Pancreas (tissue), 10 donors: ENCODE measurements around the gene MAP1LC3A. TPM values are rescaled to one million over a fixed set of nuclear protein-coding genes. Genes with fewer than 3 reads are reported as not detected.

Experiments used
- ATAC-seq, 4 donors: fragments of 200-7000 bp; cut with Tn5 transposase; one replicate each; pipeline versions ENCODE4 v1.8.0 to v1.9.1; 2020; ENCODE audit warnings: mild to moderate bottlenecking in 4 of 4, moderate library complexity in 4 of 4
- DNase-seq, 6 donors: peaks; one replicate each; pipeline ENCODE4 v3.0.0-alpha.2; 2020
- FAIRE-seq: peaks from 2 replicates; lab custom pipeline; 2012; peaks lifted over from hg19 to GRCh38; lab: Jason Lieb, UNC
- H3K27ac ChIP-seq, 4 donors: fragments of 200-600 bp; sonication (generic); 1 replicate in 3 of 4; 2 replicates in 1 of 4; pipeline versions ENCODE4 v1.5.0 to v1.8.0; 2020
- H3K27me3 ChIP-seq, 4 donors: fragments of 200-600 bp; one replicate each; pipeline ENCODE4 v1.8.0; 2021
- H3K36me3 ChIP-seq, 3 donors: fragments of 200-600 bp; sonication (generic) in 1 of 3; one replicate each; pipeline versions ENCODE4 v1.5.0 to v1.8.0; 2020 to 2021
- H3K4me1 ChIP-seq, 3 donors: fragments of 200-600 bp; one replicate each; pipeline ENCODE4 v1.8.0; 2021
- H3K4me3 ChIP-seq, 4 donors: fragments of 200-600 bp; sonication (generic) in 2 of 4; one replicate each; pipeline versions ENCODE4 v1.5.0 to v1.8.0; 2020 to 2021
- H3K9me3 ChIP-seq, 4 donors: fragments of 200-600 bp; one replicate each; pipeline ENCODE4 v1.8.0; 2021
- CTCF ChIP-seq, 4 donors: fragments of 200-600 bp; sonication (generic) in 3 of 4; IDR thresholded peaks; one replicate each; pipeline versions ENCODE4 v1.5.0 to v1.8.0; 2021; ENCODE audit warnings: antibody characterized with exemption in 4 of 4
- WGBS, 2 donors: extraction: QIAGEN DNeasy Blood & Tissue Kit; methylation state at CpG; one replicate each; pipeline ENCODE4 v1.1.7; 2013; 5-methylcytosine and 5-hydroxymethylcytosine counted together
- intact Hi-C, 3 donors: fragments of 100-400 bp; cut with DNase I; formaldehyde crosslinking; loops; one replicate each; pipeline versions ENCODE4 v1.11.1 to v1.14.2; 2022
- polyA plus RNA-seq, 2 donors: library from polyadenylated mRNA; stranded (reverse); fragments of 200-250 nt; gene quantifications; one replicate each; pipeline ENCODE4 v1.2.3, GENCODE V29; 2013
- total RNA-seq, 6 donors: library from RNA; stranded (reverse); fragmentation: NEBNext Ultra II Directional in 4 of 6; extraction: Animal tissue kit (Norgen Biotek cat#: 25700) in 4 of 6; gene quantifications; one replicate each; pipeline versions ENCODE4 v1.2.1 to v1.2.4, GENCODE V29; 2021 to 2023
- donor health status: healthy with polysubstance abuse.
- donor health status: DM: no; HTN: no; CAD: no; lungs with moderate emphysema.
- donor health status: DM: no; HTN: no; CAD: no.
- donor health status: control.
- donor health status: control.
- donor health status: Bipolar disorder and iron deficiency.
- donor health status: DM: yes; HTN: yes; CAD: no.
- donor health status: DM: no; HTN: no; CAD: no.
- donor health status: DM: no; HTN: no; CAD: no.
- donor health status: DM: yes; HTN: yes; CAD: no.

MAP1LC3A gene
- total and polyA plus RNA-seq, 8 donors = 9.4 to 94.2 (median 14.0) TPM

GRCh38 chr20:34535857-34536256 lies 22.7 kb upstream of the MAP1LC3A start:
- no peak for TF ChIP-seq CTCF (IDR thresholded peaks at IDR 0.05)
- intact Hi-C loops = loop anchor here in 1 of 3 donors (10.0 kb wide), 1 partner anchor 229 kb away; no protein-coding TSS in a partner anchor
- no peak overlapping the region for H3K4me3 ChIP-seq
- no peak overlapping the region for H3K27ac ChIP-seq
- ATAC-seq (no peak), DNase-seq (no peak), FAIRE-seq (no peak)
- no peaks in the 10 kb centered on the region for H3K27me3 ChIP-seq
- H3K4me1 ChIP-seq = no peaks in the 10 kb centered on the region
- peaks cover 3 to 46% (median 14%) of the 10 kb centered on the region in 3 donors for H3K36me3 ChIP-seq
- H3K9me3 ChIP-seq = no peaks in the 10 kb centered on the region
- WGBS, 2 donors = 91 to 93% methylated on average over 2 of the region's 2 CpGs

- Histone ChIP-seq H3K9me3 (no peaks in the 10 kb centered on the region), H3K27ac (no peak overlapping the region), H3K36me3 (peaks cover 3 to 57% (median 14%) of the 10 kb centered on the region in 3 donors), H3K4me3 (no peak overlapping the region), H3K4me1 (no peaks in the 10 kb centered on the region), H3K27me3 (no peaks in the 10 kb centered on the region)
- WGBS, 2 donors = 53 to 58% methylated on average over 10 of the region's 10 CpGs
- intact Hi-C loops = loop anchor here in 1 of 3 donors (10.0 kb wide), 1 partner anchor 228 kb away; no protein-coding TSS in a partner anchor
- peak in 2 of 4 donors; percentile 14 to 40 for TF ChIP-seq CTCF (IDR thresholded peaks at IDR 0.05)
- FAIRE-seq (no peak), DNase-seq (peak in 5 of 6 donors; percentile 45 to 81 (median 57)), ATAC-seq (peak in 3 of 4 donors; percentile 68 to 88 (median 75))
Observed at GRCh38 chr20:34536798-34537394, 21.6 kb upstream of the MAP1LC3A start.

GRCh38 chr20:34537651-34538050 lies 20.9 kb upstream of the MAP1LC3A start:
- peak in 1 of 6 donors; percentile 34 for DNase-seq
- no peak overlapping the region for H3K4me3 ChIP-seq
- 86 to 87% methylated on average over 7 to 8 of the region's 8 CpGs for WGBS, 2 donors
- H3K27ac ChIP-seq = no peak overlapping the region
- H3K27me3 ChIP-seq = no peaks in the 10 kb centered on the region
- H3K9me3 ChIP-seq = no peaks in the 10 kb centered on the region
- H3K36me3 ChIP-seq = peaks cover 3 to 61% (median 14%) of the 10 kb centered on the region in 3 donors
- H3K4me1 ChIP-seq = no peaks in the 10 kb centered on the region
- intact Hi-C loops = loop anchor here in 1 of 3 donors (10.0 kb wide), 1 partner anchor 227 kb away; no protein-coding TSS in a partner anchor
- peak in 1 of 4 donors; percentile 8 for ATAC-seq
- TF ChIP-seq CTCF (IDR thresholded peaks at IDR 0.05) = no peak
- FAIRE-seq = no peak

GRCh38 chr20:34538671-34539123 lies 19.8 kb upstream of the MAP1LC3A start:
- ATAC-seq (peak; percentile 67 to 88 (median 82)), FAIRE-seq (no peak), DNase-seq (peak in 5 of 6 donors; percentile 24 to 77 (median 58))
- Histone ChIP-seq H3K9me3 (no peaks in the 10 kb centered on the region), H3K4me3 (no peak overlapping the region), H3K27ac (no peak overlapping the region), H3K4me1 (no peaks in the 10 kb centered on the region), H3K36me3 (peaks cover 3 to 55% (median 9%) of the 10 kb centered on the region in 3 donors), H3K27me3 (no peaks in the 10 kb centered on the region)
- intact Hi-C loops = loop anchor here in 1 of 3 donors (10.0 kb wide), 1 partner anchor 226 kb away; no protein-coding TSS in a partner anchor
- TF ChIP-seq CTCF (IDR thresholded peaks at IDR 0.05) = peak; percentile 58 to 78 (median 68)
- 24 to 26% methylated on average over 5 of the region's 5 CpGs for WGBS, 2 donors
